ENCODE data around the gene ASB7.
A peak's percentile ranks its signal among the peaks of the same experiment; 100 is the strongest.

The ASB7 gene

GRCh38 chr15:100598655-100599054 is 3.7 kb upstream of the ASB7 start:
- DNase-seq, result no peak

- DNase-seq, result no peak
These were observed 1.2 kb upstream of the ASB7 start for GRCh38 chr15:100601163-100601562.

GRCh38 chr15:100601617-100602063 is 749 bp upstream of the ASB7 start:
- peak in 1 of 2 experiments; percentile 53 for DNase-seq

- no peak for DNase-seq
These were observed 519 bp downstream of the ASB7 start for GRCh38 chr15:100602823-100603393.

- DNase-seq, result no peak
These were observed 10.2 kb downstream of the ASB7 start for GRCh38 chr15:100612539-100612938.

- no peak for DNase-seq
These were observed 10.8 kb downstream of the ASB7 start for GRCh38 chr15:100613208-100613607.

GRCh38 chr15:100614336-100614735 is 11.9 kb downstream of the ASB7 start:
- DNase-seq, result no peak

GRCh38 chr15:100614918-100615317 is 12.5 kb downstream of the ASB7 start:
- DNase-seq, result no peak

GRCh38 chr15:100615801-100616200 is 13.4 kb downstream of the ASB7 start:
- DNase-seq, result no peak

GRCh38 chr15:100616700-100617099 is 14.3 kb downstream of the ASB7 start:
- DNase-seq, result no peak

GRCh38 chr15:100623301-100623700 is 20.9 kb downstream of the ASB7 start:
- DNase-seq, result no peak

- DNase-seq, result peak in 1 of 2 experiments; percentile 78
These were observed 25.5 kb downstream of the ASB7 start for GRCh38 chr15:100627789-100628395.

GRCh38 chr15:100628746-100629145 is 26.4 kb downstream of the ASB7 start:
- no peak for DNase-seq

GRCh38 chr15:100631831-100632230 is 29.4 kb downstream of the ASB7 start:
- DNase-seq, result no peak

GRCh38 chr15:100633763-100634075 is 31.3 kb downstream of the ASB7 start:
- DNase-seq, result no peak

- DNase-seq, result no peak
These were observed 33.1 kb downstream of the ASB7 start for GRCh38 chr15:100635406-100636071.

- DNase-seq, result no peak
These were observed 35.9 kb downstream of the ASB7 start for GRCh38 chr15:100638177-100638730.

GRCh38 chr15:100642213-100642949 is 40.0 kb downstream of the ASB7 start:
- no peak for DNase-seq

- no peak for DNase-seq
These were observed 40.6 kb downstream of the ASB7 start for GRCh38 chr15:100642950-100643338.

- DNase-seq, result no peak
These were observed 43.3 kb downstream of the ASB7 start for GRCh38 chr15:100645671-100646070.

GRCh38 chr15:100648951-100649350 is 46.6 kb downstream of the ASB7 start:
- DNase-seq, result no peak

GRCh38 chr15:100650685-100651084 is 48.3 kb downstream of the ASB7 start:
- peak in 1 of 2 experiments; percentile 17 for DNase-seq

- no peak for DNase-seq
These were observed 48.9 kb downstream of the ASB7 start for GRCh38 chr15:100651253-100651652.

- DNase-seq, result no peak
These were observed 49.7 kb downstream of the ASB7 start for GRCh38 chr15:100652116-100652515.

Data from SW 1271 (cell line).